Measurements from ENCODE around the gene ZBTB17.

Gene ZBTB17

DNA sequence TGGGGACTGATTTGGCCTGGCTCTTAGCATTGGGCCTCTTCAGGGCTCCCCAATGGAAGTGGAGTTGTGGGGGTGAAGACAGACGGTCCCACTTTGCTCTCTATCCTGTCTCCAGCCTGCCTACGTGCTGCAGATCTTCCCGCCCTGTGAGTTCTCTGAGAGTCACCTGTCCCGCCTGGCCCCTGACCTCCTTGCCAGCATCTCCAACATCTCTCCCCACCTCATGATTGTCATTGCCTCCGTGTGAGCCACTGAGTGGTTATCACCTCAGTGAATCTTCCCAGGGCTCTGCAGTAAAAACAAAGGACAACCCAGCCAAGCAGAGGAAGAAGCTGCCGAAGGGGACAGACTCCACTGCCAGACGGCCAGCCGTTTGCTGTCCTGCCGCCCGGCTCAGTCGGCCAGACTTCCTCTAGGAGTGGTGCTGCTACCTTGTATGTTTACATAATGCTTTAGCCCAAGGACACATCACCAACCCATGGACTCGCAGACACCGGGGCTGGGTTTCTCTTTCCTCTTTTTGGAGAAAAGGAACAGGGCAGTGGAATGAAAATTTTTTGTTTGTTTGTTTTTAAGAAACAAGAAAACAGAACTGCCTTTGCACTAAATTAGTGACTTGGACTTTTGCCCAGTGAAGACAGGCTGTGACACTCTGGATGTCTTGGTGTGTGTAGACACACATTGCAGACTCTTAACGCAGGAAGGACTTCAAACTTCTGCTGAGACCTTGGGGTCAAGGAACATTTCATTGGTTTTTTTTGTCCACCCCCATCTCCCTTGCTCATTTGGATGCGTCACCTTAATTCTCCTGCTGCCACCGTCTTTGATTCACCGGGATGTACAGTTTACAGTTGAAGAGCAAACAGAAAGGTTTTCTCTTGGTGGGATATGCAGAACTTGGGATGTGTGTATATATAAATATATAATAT lies 36.5 kb downstream of the ZBTB17 start:
- TF ChIP-seq ZBTB7A (IDR thresholded peaks at IDR 0.05; ENCODE audit: low read depth) (no peak), YY1 (IDR thresholded peaks at IDR 0.05; ENCODE audit: low read depth) (no peak), NFIC (IDR thresholded peaks at IDR 0.05) (no peak), EGR1 (IDR thresholded peaks at IDR 0.05) (no peak), TCF12 (IDR thresholded peaks at IDR 0.05; ENCODE audit: low read depth) (no peak)
- TF ChIP-seq, protein P1, sequence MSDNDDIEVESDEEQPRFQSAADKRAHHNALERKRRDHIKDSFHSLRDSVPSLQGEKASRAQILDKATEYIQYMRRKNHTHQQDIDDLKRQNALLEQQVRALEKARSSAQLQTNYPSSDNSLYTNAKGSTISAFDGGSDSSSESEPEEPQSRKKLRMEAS (IDR thresholded peaks at IDR 0.05): no peak

DNA sequence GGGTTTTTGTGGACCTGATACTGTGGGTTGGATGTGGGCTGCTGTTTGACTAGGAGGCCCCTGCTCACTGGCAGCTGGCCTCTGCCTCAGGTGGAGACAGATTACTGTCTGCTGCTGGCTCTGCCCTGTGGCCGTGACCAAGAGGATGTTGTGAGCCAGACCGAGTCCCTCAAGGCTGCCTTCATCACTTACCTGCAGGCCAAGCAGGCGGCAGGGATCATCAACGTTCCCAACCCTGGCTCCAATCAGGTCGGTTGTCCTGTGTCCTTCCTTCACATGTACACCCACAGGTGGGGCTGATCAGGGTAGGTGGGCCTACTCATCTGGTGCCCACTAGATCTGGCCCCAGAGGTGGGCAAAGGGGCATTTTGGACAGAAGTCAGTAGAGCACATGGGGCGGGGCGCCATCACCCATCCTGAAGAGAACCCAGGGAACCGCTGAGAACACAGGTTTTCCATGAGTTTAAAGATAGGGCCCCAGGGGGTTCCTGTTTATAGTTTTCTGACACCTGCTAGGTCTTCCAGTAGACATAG lies 37.2 kb downstream of the ZBTB17 start:
- TF ChIP-seq EP300 (IDR thresholded peaks at IDR 0.05; ENCODE audit: borderline replicate concordance): no peak

GRCh38 chr1:15937706-15938168 lies 38.2 kb downstream of the ZBTB17 start:
- TF ChIP-seq ZBTB7A (IDR thresholded peaks at IDR 0.05; ENCODE audit: low read depth) (no peak), TEAD4 (IDR thresholded peaks at IDR 0.05) (no peak), USF1 (IDR thresholded peaks at IDR 0.05) (no peak), NFIC (IDR thresholded peaks at IDR 0.05) (no peak), EGR1 (IDR thresholded peaks at IDR 0.05) (no peak), FOXM1 (IDR thresholded peaks at IDR 0.05; ENCODE audit: borderline replicate concordance, low read depth) (no peak), YY1 (IDR thresholded peaks at IDR 0.05; ENCODE audit: low read depth) (no peak), TCF12 (IDR thresholded peaks at IDR 0.05; ENCODE audit: low read depth) (no peak), EP300 (IDR thresholded peaks at IDR 0.05; ENCODE audit: borderline replicate concordance) (no peak), RAD21 (IDR thresholded peaks at IDR 0.05; ENCODE audit: low read depth) (no peak), CREB1 (IDR thresholded peaks at IDR 0.05; ENCODE audit: low read depth) (no peak), TAF1 (IDR thresholded peaks at IDR 0.05; ENCODE audit: low read depth) (no peak), CEBPB (IDR thresholded peaks at IDR 0.05) (no peak)
- TF ChIP-seq, protein P2, sequence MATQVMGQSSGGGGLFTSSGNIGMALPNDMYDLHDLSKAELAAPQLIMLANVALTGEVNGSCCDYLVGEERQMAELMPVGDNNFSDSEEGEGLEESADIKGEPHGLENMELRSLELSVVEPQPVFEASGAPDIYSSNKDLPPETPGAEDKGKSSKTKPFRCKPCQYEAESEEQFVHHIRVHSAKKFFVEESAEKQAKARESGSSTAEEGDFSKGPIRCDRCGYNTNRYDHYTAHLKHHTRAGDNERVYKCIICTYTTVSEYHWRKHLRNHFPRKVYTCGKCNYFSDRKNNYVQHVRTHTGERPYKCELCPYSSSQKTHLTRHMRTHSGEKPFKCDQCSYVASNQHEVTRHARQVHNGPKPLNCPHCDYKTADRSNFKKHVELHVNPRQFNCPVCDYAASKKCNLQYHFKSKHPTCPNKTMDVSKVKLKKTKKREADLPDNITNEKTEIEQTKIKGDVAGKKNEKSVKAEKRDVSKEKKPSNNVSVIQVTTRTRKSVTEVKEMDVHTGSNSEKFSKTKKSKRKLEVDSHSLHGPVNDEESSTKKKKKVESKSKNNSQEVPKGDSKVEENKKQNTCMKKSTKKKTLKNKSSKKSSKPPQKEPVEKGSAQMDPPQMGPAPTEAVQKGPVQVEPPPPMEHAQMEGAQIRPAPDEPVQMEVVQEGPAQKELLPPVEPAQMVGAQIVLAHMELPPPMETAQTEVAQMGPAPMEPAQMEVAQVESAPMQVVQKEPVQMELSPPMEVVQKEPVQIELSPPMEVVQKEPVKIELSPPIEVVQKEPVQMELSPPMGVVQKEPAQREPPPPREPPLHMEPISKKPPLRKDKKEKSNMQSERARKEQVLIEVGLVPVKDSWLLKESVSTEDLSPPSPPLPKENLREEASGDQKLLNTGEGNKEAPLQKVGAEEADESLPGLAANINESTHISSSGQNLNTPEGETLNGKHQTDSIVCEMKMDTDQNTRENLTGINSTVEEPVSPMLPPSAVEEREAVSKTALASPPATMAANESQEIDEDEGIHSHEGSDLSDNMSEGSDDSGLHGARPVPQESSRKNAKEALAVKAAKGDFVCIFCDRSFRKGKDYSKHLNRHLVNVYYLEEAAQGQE (IDR thresholded peaks at IDR 0.05; ENCODE audit: low read depth): no peak
- TF ChIP-seq, protein P1 (IDR thresholded peaks at IDR 0.05): no peak

DNA sequence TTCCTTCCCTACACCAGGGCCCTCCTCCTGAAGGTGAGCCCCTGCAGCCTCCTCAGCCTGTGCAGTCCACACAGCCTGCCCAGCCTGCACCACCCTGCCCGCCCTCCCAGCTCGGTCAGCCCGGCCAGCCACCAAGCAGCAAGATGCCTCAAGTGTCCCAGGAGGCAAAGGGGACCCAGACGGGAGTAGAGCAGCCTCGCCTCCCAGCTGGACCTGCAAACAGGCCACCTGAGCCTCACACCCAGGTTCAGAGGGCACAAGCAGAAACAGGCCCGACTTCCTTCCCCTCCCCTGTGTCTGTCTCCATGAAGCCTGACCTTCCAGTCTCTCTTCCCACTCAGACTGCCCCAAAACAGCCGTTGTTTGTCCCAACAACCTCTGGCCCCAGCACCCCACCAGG lies 38.8 kb downstream of the ZBTB17 start:
- TF ChIP-seq TEAD4 (IDR thresholded peaks at IDR 0.05): no peak

- no peak for TF ChIP-seq EP300 (IDR thresholded peaks at IDR 0.05; ENCODE audit: borderline replicate concordance)
- TF ChIP-seq FOXM1 (IDR thresholded peaks at IDR 0.05; ENCODE audit: borderline replicate concordance, low read depth): no peak
- no peak for TF ChIP-seq NFIC (IDR thresholded peaks at IDR 0.05)
- no peak for TF ChIP-seq TCF12 (IDR thresholded peaks at IDR 0.05; ENCODE audit: low read depth)
- no peak for TF ChIP-seq USF1 (IDR thresholded peaks at IDR 0.05)
- no peak for TF ChIP-seq RAD21 (IDR thresholded peaks at IDR 0.05; ENCODE audit: low read depth)
- TF ChIP-seq, protein P2 (IDR thresholded peaks at IDR 0.05; ENCODE audit: low read depth): no peak
- TF ChIP-seq CEBPB (IDR thresholded peaks at IDR 0.05): no peak
- TF ChIP-seq TEAD4 (IDR thresholded peaks at IDR 0.05): no peak
- no peak for TF ChIP-seq EGR1 (IDR thresholded peaks at IDR 0.05)
- TF ChIP-seq TAF1 (IDR thresholded peaks at IDR 0.05; ENCODE audit: low read depth): no peak
- TF ChIP-seq, protein P1 (IDR thresholded peaks at IDR 0.05): no peak
- no peak for TF ChIP-seq ZBTB7A (IDR thresholded peaks at IDR 0.05; ENCODE audit: low read depth)
- no peak for TF ChIP-seq CREB1 (IDR thresholded peaks at IDR 0.05; ENCODE audit: low read depth)
- TF ChIP-seq YY1 (IDR thresholded peaks at IDR 0.05; ENCODE audit: low read depth): no peak
Observed at GRCh38 chr1:15936025-15936424, 39.9 kb downstream of the ZBTB17 start.

Data from Ishikawa (cell line).